Gastrocnemius medialis (tissue), 4 donors: ENCODE results near the gene FGD5. TPM values are rescaled to one million over a fixed set of nuclear protein-coding genes. Genes with fewer than 3 reads are reported as not detected.

Source experiments
- ATAC-seq, 2 donors: fragments of 150-250 bp; one replicate each; pipeline ENCODE4 v1.9.1; 2016
- DNase-seq, 2 donors: peaks; one replicate each; pipeline ENCODE4 v3.0.0-alpha.2; 2019
- H3K27ac ChIP-seq, 4 donors: fragments of 200-600 bp; sonication (generic); 1 replicate in 1 of 4; 2 replicates in 3 of 4; pipeline ENCODE4 v1.5.1; 2016 to 2018; ENCODE audit warnings: mild to moderate bottlenecking in 2 of 4, moderate library complexity in 1 of 4
- H3K27me3 ChIP-seq, 3 donors: fragments of 200-600 bp; sonication (generic) in 2 of 3; 1 replicate in 1 of 3; 2 replicates in 2 of 3; pipeline versions ENCODE4 v1.5.1 to v1.6.0; 2016 to 2019; ENCODE audit warnings: mild to moderate bottlenecking in 1 of 3, moderate library complexity in 1 of 3
- H3K36me3 ChIP-seq, 2 donors: fragments of 200-600 bp; sonication (generic) in 1 of 2; one replicate each; pipeline ENCODE4 v1.5.1; 2017 to 2018
- H3K4me1 ChIP-seq, 2 donors: fragments of 200-600 bp; sonication (generic) in 1 of 2; one replicate each; pipeline ENCODE4 v1.5.1; 2016 to 2017; ENCODE audit warnings: mild to moderate bottlenecking in 2 of 2
- H3K4me3 ChIP-seq, 4 donors: fragments of 200-600 bp; sonication (generic) in 3 of 4; 1 replicate in 1 of 4; 2 replicates in 3 of 4; pipeline ENCODE4 v1.5.1; 2016 to 2019; ENCODE audit warnings: mild to moderate bottlenecking in 2 of 4
- H3K9me3 ChIP-seq, 3 donors: fragments of 200-600 bp; sonication (generic) in 2 of 3; 1 replicate in 1 of 3; 2 replicates in 2 of 3; pipeline ENCODE4 v1.5.1; 2016 to 2019
- POLR2A ChIP-seq, 2 donors: fragments of 450-650 bp; IDR thresholded peaks; one replicate each; pipeline ENCODE4 v1.6.1; 2017; ENCODE audit warnings: antibody characterized with exemption in 2 of 2, mild to moderate bottlenecking in 2 of 2, moderate library complexity in 2 of 2
- in situ Hi-C, 4 donors: fragments of 200-750 bp; cut with MboI; loops; one replicate each; pipeline versions ENCODE4 v1.15.0 to v1.8.0; 2017; ENCODE audit warnings: low sequenced_read_pairs in 4 of 4
- intact Hi-C: fragments of 100-400 bp; cut with DNase I; formaldehyde crosslinking; loops from one replicate; pipeline ENCODE4 v1.15.1; 2023; ENCODE audit warnings: low total_unique reads
- total RNA-seq, 4 donors: library from RNA; depleted of rRNA; stranded (reverse); fragments of >200 nt; gene quantifications; one replicate each; pipeline versions ENCODE4 v1.1.0 to v1.2.3, GENCODE V29; 2016
- TF ChIP-seq, protein P1 (sequence below), 5 experiments: fragments of 450-650 bp in 3 of 5; fragments of 200-600 bp in 2 of 5; sonication (generic) in 2 of 5; IDR thresholded peaks in 4 of 5; conservative IDR thresholded peaks in 1 of 5; 1 replicate in 4 of 5; 2 replicates in 1 of 5; pipeline ENCODE4 v1.5.1; 2016 to 2019; ENCODE audit warnings: antibody characterized with exemption in 5 of 5, mild to moderate bottlenecking in 3 of 5, moderate library complexity in 3 of 5

The FGD5 gene
- total RNA-seq, 4 donors from 2014 or later = 4.4 to 8.4 (median 5.2) TPM

DNA sequence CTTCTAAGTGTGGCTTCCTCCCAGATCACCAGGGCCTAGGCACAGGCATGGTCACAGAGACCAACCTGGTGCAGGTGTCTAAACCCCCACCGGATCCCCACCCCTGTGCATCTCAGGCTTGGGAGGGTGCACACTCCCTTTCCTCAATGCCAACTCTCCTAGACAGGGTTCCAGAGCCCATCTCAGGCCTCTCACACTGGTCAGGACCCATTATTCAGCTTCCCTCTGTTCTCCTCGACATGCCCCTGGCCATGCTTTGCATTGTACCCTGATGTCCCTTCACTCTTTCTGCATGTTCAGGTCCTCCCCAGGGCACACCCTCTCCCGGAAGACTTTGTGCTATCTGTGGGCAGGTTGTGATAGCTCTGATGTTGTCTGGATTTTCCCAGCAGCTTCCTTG is 23.5 kb downstream of the FGD5 start:
- Histone ChIP-seq H3K4me3 (no peak overlapping the region), H3K27me3 (no peaks in the 10 kb centered on the region), H3K36me3 (no peaks in the 10 kb centered on the region), H3K27ac (peak overlapping the region in 1 of 4 donors; percentile 46), H3K4me1 (peaks cover 16 to 39% of the 10 kb centered on the region in 2 donors), H3K9me3 (no peaks in the 10 kb centered on the region)
- intact Hi-C loops (loop anchor here (10.0 kb wide), 1 partner anchor 47 kb away; no protein-coding TSS in a partner anchor), in situ Hi-C loops (no loop called here)
- DNase-seq = no peak
- ATAC-seq = no peak
- no peak for TF ChIP-seq POLR2A (IDR thresholded peaks at IDR 0.05)
- TF ChIP-seq, protein P1, sequence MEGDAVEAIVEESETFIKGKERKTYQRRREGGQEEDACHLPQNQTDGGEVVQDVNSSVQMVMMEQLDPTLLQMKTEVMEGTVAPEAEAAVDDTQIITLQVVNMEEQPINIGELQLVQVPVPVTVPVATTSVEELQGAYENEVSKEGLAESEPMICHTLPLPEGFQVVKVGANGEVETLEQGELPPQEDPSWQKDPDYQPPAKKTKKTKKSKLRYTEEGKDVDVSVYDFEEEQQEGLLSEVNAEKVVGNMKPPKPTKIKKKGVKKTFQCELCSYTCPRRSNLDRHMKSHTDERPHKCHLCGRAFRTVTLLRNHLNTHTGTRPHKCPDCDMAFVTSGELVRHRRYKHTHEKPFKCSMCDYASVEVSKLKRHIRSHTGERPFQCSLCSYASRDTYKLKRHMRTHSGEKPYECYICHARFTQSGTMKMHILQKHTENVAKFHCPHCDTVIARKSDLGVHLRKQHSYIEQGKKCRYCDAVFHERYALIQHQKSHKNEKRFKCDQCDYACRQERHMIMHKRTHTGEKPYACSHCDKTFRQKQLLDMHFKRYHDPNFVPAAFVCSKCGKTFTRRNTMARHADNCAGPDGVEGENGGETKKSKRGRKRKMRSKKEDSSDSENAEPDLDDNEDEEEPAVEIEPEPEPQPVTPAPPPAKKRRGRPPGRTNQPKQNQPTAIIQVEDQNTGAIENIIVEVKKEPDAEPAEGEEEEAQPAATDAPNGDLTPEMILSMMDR (IDR thresholded peaks at IDR 0.05 in 4 of 5, conservative IDR thresholded peaks at IDR 0.05 in 1 of 5) = no peak

DNA sequence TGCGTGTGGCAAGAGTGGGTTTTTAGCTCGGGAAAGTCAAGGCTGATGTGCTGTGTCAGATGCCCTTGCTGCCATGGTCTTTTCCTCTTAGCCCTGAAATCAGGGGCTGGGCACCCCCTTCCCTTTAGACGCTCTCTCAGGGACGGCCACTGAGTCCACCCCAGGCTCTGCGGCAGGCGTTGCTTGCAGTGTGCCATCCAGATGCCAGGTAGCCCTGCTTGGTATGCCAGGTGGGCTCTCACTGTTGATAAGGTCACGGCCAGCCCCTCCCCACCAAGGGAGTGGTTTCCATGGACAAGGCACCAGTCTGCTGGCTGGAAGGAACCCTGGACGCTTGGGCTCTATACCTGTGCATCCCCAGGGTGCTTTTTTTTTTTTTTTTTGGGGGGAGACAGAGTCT is 24.6 kb downstream of the FGD5 start:
- Histone ChIP-seq H3K4me1 (peaks cover 10 to 34% of the 10 kb centered on the region in 2 donors), H3K9me3 (no peaks in the 10 kb centered on the region), H3K27ac (no peak overlapping the region), H3K36me3 (no peaks in the 10 kb centered on the region), H3K4me3 (no peak overlapping the region), H3K27me3 (no peaks in the 10 kb centered on the region)
- DNase-seq = no peak
- no peak for ATAC-seq
- intact Hi-C loops (loop anchor here (10.0 kb wide), 1 partner anchor 49 kb away; no protein-coding TSS in a partner anchor), in situ Hi-C loops (no loop called here)
- TF ChIP-seq POLR2A (IDR thresholded peaks at IDR 0.05) = no peak
- TF ChIP-seq, protein P1 (IDR thresholded peaks at IDR 0.05 in 4 of 5, conservative IDR thresholded peaks at IDR 0.05 in 1 of 5) = no peak

DNA sequence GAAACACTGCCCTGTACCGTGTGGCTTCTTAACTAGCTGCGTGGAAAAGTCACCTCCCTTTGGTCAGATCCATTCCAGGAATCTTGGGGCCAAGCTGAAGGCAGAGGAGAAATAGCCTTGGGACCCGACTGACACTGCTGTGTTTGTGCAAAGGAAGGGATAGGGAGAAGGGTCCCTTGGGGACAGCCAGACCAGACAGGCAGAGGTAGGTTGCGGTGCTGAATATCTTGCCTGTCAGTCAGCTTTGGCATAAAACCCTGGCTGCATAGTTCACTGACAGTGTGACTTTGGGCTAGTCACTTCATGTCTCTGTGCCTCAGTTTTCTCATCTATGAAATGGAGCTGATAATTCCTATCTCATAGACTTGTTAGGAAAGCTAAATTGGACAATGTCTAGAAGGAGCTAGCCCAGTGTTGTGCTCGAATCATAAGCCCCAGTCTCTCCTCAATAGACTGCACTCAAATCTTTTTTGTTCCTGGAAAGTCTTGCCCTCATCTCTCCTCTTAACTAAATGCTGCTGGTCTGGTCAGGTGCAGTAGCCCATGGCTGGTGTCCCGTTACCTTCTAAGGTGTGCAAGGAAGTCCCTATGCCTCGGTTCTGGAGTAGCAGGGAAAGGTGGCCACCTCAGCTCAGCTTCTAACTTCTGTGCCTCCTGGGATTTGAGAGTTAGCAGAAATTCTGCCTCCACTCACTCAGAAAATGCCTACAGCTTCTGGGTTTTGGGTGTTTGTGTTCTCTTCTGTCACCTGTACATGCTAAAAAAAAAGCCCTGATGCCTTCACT is 25.8 kb downstream of the FGD5 start:
- ATAC-seq (no peak), DNase-seq (no peak)
- intact Hi-C loops = loop anchor here (10.0 kb wide), 1 partner anchor 50 kb away; no protein-coding TSS in a partner anchor
- Histone ChIP-seq H3K4me3 (no peak overlapping the region), H3K4me1 (peaks cover 10 to 30% of the 10 kb centered on the region in 2 donors), H3K27ac (no peak overlapping the region), H3K9me3 (no peaks in the 10 kb centered on the region), H3K27me3 (no peaks in the 10 kb centered on the region), H3K36me3 (no peaks in the 10 kb centered on the region)
- TF ChIP-seq, protein P1 (IDR thresholded peaks at IDR 0.05 in 4 of 5, conservative IDR thresholded peaks at IDR 0.05 in 1 of 5) = no peak
- no peak for TF ChIP-seq POLR2A (IDR thresholded peaks at IDR 0.05)
- in situ Hi-C loops = no loop called here

DNA sequence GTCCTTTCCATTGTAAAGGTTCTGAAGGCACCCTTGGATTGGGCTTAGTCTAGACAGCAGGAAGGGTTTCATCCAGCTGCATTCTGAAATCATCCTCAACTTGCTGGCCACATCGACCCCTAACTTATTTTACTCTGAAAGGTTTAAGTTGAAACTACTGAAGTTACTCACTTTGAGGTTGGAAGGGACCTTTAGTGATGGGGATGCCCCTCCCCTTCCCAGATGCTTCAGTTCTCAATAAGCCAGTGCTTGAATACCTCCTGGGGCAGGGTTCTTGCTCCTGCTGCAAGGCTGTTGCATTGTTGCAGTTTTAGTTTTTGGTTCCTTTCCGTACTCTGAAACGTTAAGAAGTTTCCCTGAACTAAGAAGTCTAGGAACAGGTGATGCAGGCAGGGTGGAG is 26.4 kb downstream of the FGD5 start:
- in situ Hi-C loops = no loop called here
- Histone ChIP-seq H3K4me3 (no peak overlapping the region), H3K9me3 (no peaks in the 10 kb centered on the region), H3K4me1 (peaks cover 10 to 32% of the 10 kb centered on the region in 2 donors), H3K27me3 (no peaks in the 10 kb centered on the region), H3K36me3 (no peaks in the 10 kb centered on the region), H3K27ac (no peak overlapping the region)
- TF ChIP-seq, protein P1 (IDR thresholded peaks at IDR 0.05 in 4 of 5, conservative IDR thresholded peaks at IDR 0.05 in 1 of 5) = no peak
- ATAC-seq = no peak
- intact Hi-C loops = loop anchor here (10.0 kb wide), 1 partner anchor 50 kb away; no protein-coding TSS in a partner anchor
- no peak for DNase-seq
